Naive thymus-derived CD8-positive, alpha-beta T cell (primary cell): ENCODE results near the gene SHISAL1. TPM values are rescaled to one million over a fixed set of nuclear protein-coding genes. Genes with fewer than 3 reads are reported as not detected.

Source experiments
- ATAC-seq, 2 donors: fragments of 150-1000 bp; cut with Tn5 transposase in 1 of 2; sonication (Bioruptor Pico), chemical (Tn5 transposase) in 1 of 2; 1 replicate in 1 of 2; 2 replicates in 1 of 2; pipeline ENCODE4 v1.10.0; 2021; ENCODE audit warnings: mild to moderate bottlenecking in 2 of 2, moderate library complexity in 2 of 2
- POLR2A ChIA-PET: fragments of 350-600 bp; sonication (Branson Sonifier 250); formaldehyde crosslinking; loops from one replicate; lab custom pipeline; 2021; ENCODE audit warnings: antibody characterized with exemption; lab: Charles Lee
- DNase-seq, 10 donors: peaks; one replicate each; pipeline versions ENCODE4 v3.0.0 to v3.0.0-alpha.2; 2020 to 2022
- H3K27ac Mint-ChIP-seq, 10 donors: one replicate each; pipeline ENCODE4 v1.8.0; 2020 to 2022; ENCODE audit warnings: mild to moderate bottlenecking in 10 of 10, mixed read lengths in 10 of 10, moderate library complexity in 4 of 10, inconsistent platforms in 1 of 10
- H3K27me3 Mint-ChIP-seq, 5 donors: one replicate each; pipeline ENCODE4 v1.8.0; 2021 to 2022; ENCODE audit warnings: mixed read lengths in 5 of 5
- H3K36me3 Mint-ChIP-seq, 3 donors: one replicate each; pipeline ENCODE4 v1.8.0; 2020 to 2022; ENCODE audit warnings: mixed read lengths in 3 of 3, mild to moderate bottlenecking in 2 of 3, inconsistent platforms in 1 of 3
- H3K4me1 Mint-ChIP-seq, 4 donors: one replicate each; pipeline ENCODE4 v1.8.0; 2021 to 2022; ENCODE audit warnings: mixed read lengths in 4 of 4
- H3K4me3 Mint-ChIP-seq, 10 donors: one replicate each; pipeline ENCODE4 v1.8.0; 2020 to 2022; ENCODE audit warnings: mild to moderate bottlenecking in 10 of 10, mixed read lengths in 10 of 10, moderate library complexity in 6 of 10, inconsistent platforms in 1 of 10
- H3K9me3 Mint-ChIP-seq, 9 donors: one replicate each; pipeline ENCODE4 v1.8.0; 2020 to 2022; ENCODE audit warnings: mixed read lengths in 9 of 9, mild to moderate bottlenecking in 3 of 9, inconsistent platforms in 1 of 9, moderate library complexity in 1 of 9
- polyA plus RNA-seq, 3 donors: library from polyadenylated mRNA; unstranded; fragments of 300-500 nt; fragmentation: Illumina TruSeq; gene quantifications; one replicate each; pipeline ENCODE4 v1.2.3, GENCODE V29; 2021
- total RNA-seq, 8 experiments: library from RNA in 2 of 8; stranded (reverse) in 2 of 8; gene quantifications; one replicate each; pipeline ENCODE4 v1.2.3 and lab custom pipeline; 2021 to 2026

SHISAL1 gene
- total RNA-seq: not detected
- not detected for polyA plus RNA-seq
- 0 reads per million in 6 experiments for total RNA-seq (lab: John Stamatoyannopoulos, UW)

GRCh38 chr22:44312766-44313165 lies at the start of gene SHISAL1:
Gene SHISAL1 (minus strand): TSS chr22:44312951. CDS start chr22:44300945, 12,006 bp downstream.
- DNase-seq: no peak
- POLR2A ChIA-PET: no interaction called here
- Mint-ChIP-seq H3K4me3 (peak within 1 kb of the TSS in 3 of 10 donors; percentile 33 to 71 (median 38)), H3K27ac (peak within 1 kb of the TSS in 5 of 10 donors; percentile 5 to 90 (median 41)), H3K9me3 (no peaks in the 10 kb centered on the region), H3K4me1 (peaks cover 15 to 41% (median 30%) of the 10 kb centered on the region in 4 donors), H3K27me3 (no peaks in the 10 kb centered on the region), H3K36me3 (no peaks in the 10 kb centered on the region)
- ATAC-seq: no peak

- Mint-ChIP-seq H3K4me3 (no peak overlapping the region), H3K9me3 (peaks cover 0 to 4% (median 0%) of the 10 kb centered on the region in 9 donors), H3K36me3 (no peaks in the 10 kb centered on the region), H3K27me3 (peaks cover 0 to 23% (median 4%) of the 10 kb centered on the region in 5 donors), H3K27ac (no peak overlapping the region), H3K4me1 (no peaks in the 10 kb centered on the region)
- POLR2A ChIA-PET: no interaction called here
- ATAC-seq: no peak
- no peak for DNase-seq
Measured at GRCh38 chr22:44361391-44362126, 48.8 kb upstream of the SHISAL1 start.

GRCh38 chr22:44360668-44361381 lies 48.1 kb upstream of the SHISAL1 start:
- DNase-seq: no peak
- ATAC-seq: no peak
- Mint-ChIP-seq H3K27ac (no peak overlapping the region), H3K4me1 (no peaks in the 10 kb centered on the region), H3K36me3 (no peaks in the 10 kb centered on the region), H3K27me3 (peaks cover 0 to 24% (median 4%) of the 10 kb centered on the region in 5 donors), H3K9me3 (peaks cover 0 to 4% (median 0%) of the 10 kb centered on the region in 9 donors), H3K4me3 (no peak overlapping the region)
- POLR2A ChIA-PET: no interaction called here

- POLR2A ChIA-PET: no interaction called here
- Mint-ChIP-seq H3K27ac (no peak overlapping the region), H3K36me3 (no peaks in the 10 kb centered on the region), H3K27me3 (peaks cover 0 to 28% (median 4%) of the 10 kb centered on the region in 5 donors), H3K9me3 (peaks cover 0 to 4% (median 0%) of the 10 kb centered on the region in 9 donors), H3K4me3 (no peak overlapping the region), H3K4me1 (no peaks in the 10 kb centered on the region)
- DNase-seq: no peak
- ATAC-seq: no peak
Measured at GRCh38 chr22:44360306-44360667, 47.5 kb upstream of the SHISAL1 start.

- H3K9me3 Mint-ChIP-seq: peaks cover 0 to 4% (median 0%) of the 10 kb centered on the region in 9 donors
- H3K4me3 Mint-ChIP-seq: no peak overlapping the region
- H3K27ac Mint-ChIP-seq: no peak overlapping the region
- DNase-seq (no peak), ATAC-seq (no peak)
- H3K4me1 Mint-ChIP-seq: no peaks in the 10 kb centered on the region
- no peaks in the 10 kb centered on the region for H3K36me3 Mint-ChIP-seq
- H3K27me3 Mint-ChIP-seq: peaks cover 0 to 35% (median 7%) of the 10 kb centered on the region in 5 donors
- POLR2A ChIA-PET: no interaction called here
Measured at GRCh38 chr22:44359496-44360110, 46.9 kb upstream of the SHISAL1 start.

GRCh38 chr22:44358709-44359440 lies 46.1 kb upstream of the SHISAL1 start:
- POLR2A ChIA-PET: no interaction called here
- DNase-seq (peak in 1 of 10 donors; percentile 49), ATAC-seq (no peak)
- Mint-ChIP-seq H3K36me3 (no peaks in the 10 kb centered on the region), H3K27me3 (peaks cover 4 to 43% (median 15%) of the 10 kb centered on the region in 5 donors), H3K27ac (no peak overlapping the region), H3K9me3 (peaks cover 0 to 4% (median 0%) of the 10 kb centered on the region in 9 donors), H3K4me3 (no peak overlapping the region), H3K4me1 (peaks cover 0 to 3% (median 0%) of the 10 kb centered on the region in 4 donors)

- POLR2A ChIA-PET: no interaction called here
- peaks cover 0 to 5% (median 0%) of the 10 kb centered on the region in 4 donors for H3K4me1 Mint-ChIP-seq
- H3K27me3 Mint-ChIP-seq: peaks cover 4 to 51% (median 16%) of the 10 kb centered on the region in 5 donors
- no peak overlapping the region for H3K27ac Mint-ChIP-seq
- no peak for ATAC-seq
- H3K9me3 Mint-ChIP-seq: peaks cover 0 to 4% (median 0%) of the 10 kb centered on the region in 9 donors
- peak overlapping the region in 1 of 10 donors; percentile 31 for H3K4me3 Mint-ChIP-seq
- no peaks in the 10 kb centered on the region for H3K36me3 Mint-ChIP-seq
- DNase-seq: no peak
Measured at GRCh38 chr22:44357966-44358465, 45.3 kb upstream of the SHISAL1 start.

GRCh38 chr22:44357296-44357965 lies 44.7 kb upstream of the SHISAL1 start:
- Mint-ChIP-seq H3K27me3 (peaks cover 4 to 56% (median 20%) of the 10 kb centered on the region in 5 donors), H3K9me3 (peaks cover 0 to 4% (median 0%) of the 10 kb centered on the region in 9 donors), H3K4me1 (peaks cover 0 to 5% (median 0%) of the 10 kb centered on the region in 4 donors), H3K27ac (no peak overlapping the region), H3K36me3 (no peaks in the 10 kb centered on the region), H3K4me3 (no peak overlapping the region)
- ATAC-seq (no peak), DNase-seq (no peak)
- POLR2A ChIA-PET: no interaction called here

GRCh38 chr22:44355716-44356070 lies 42.9 kb upstream of the SHISAL1 start:
- POLR2A ChIA-PET: no interaction called here
- no peak overlapping the region for H3K4me3 Mint-ChIP-seq
- DNase-seq (no peak), ATAC-seq (no peak)
- peaks cover 3 to 9% (median 4%) of the 10 kb centered on the region in 4 donors for H3K4me1 Mint-ChIP-seq
- H3K27ac Mint-ChIP-seq: no peak overlapping the region
- no peaks in the 10 kb centered on the region for H3K36me3 Mint-ChIP-seq
- peaks cover 0 to 4% (median 0%) of the 10 kb centered on the region in 9 donors for H3K9me3 Mint-ChIP-seq
- H3K27me3 Mint-ChIP-seq: peaks cover 6 to 60% (median 20%) of the 10 kb centered on the region in 5 donors

- DNase-seq (no peak), ATAC-seq (no peak)
- POLR2A ChIA-PET: no interaction called here
- Mint-ChIP-seq H3K27ac (peak overlapping the region in 1 of 10 donors; percentile 57), H3K4me3 (no peak overlapping the region), H3K36me3 (no peaks in the 10 kb centered on the region), H3K9me3 (peaks cover 0 to 4% (median 0%) of the 10 kb centered on the region in 9 donors), H3K4me1 (peaks cover 3 to 9% (median 4%) of the 10 kb centered on the region in 4 donors), H3K27me3 (peaks cover 6 to 68% (median 24%) of the 10 kb centered on the region in 5 donors)
Measured at GRCh38 chr22:44354288-44354687, 41.5 kb upstream of the SHISAL1 start.

GRCh38 chr22:44353041-44353440 lies 40.3 kb upstream of the SHISAL1 start:
- POLR2A ChIA-PET: no interaction called here
- Mint-ChIP-seq H3K27ac (no peak overlapping the region), H3K4me3 (no peak overlapping the region), H3K36me3 (no peaks in the 10 kb centered on the region), H3K4me1 (peaks cover 3 to 9% (median 4%) of the 10 kb centered on the region in 4 donors), H3K9me3 (peaks cover 0 to 4% (median 0%) of the 10 kb centered on the region in 9 donors), H3K27me3 (peaks cover 10 to 57% (median 24%) of the 10 kb centered on the region in 5 donors)
- ATAC-seq (no peak), DNase-seq (no peak)
